Activated naive CD8-positive, alpha-beta T cell (primary cell): Measurements from ENCODE around the gene ANGPT4.

Source experiments
- H3K27ac Mint-ChIP-seq: one replicate; pipeline ENCODE4 v1.8.0; 2021; ENCODE audit warnings: mixed read lengths
- H3K27me3 Mint-ChIP-seq: one replicate; pipeline ENCODE4 v1.8.0; 2021; ENCODE audit warnings: mixed read lengths
- H3K36me3 Mint-ChIP-seq: one replicate; pipeline ENCODE4 v1.8.0; 2021; ENCODE audit warnings: mixed read lengths
- H3K4me1 Mint-ChIP-seq: one replicate; pipeline ENCODE4 v1.8.0; 2021; ENCODE audit warnings: low read depth, mixed read lengths
- H3K4me3 Mint-ChIP-seq: one replicate; pipeline ENCODE4 v1.8.0; 2021; ENCODE audit warnings: mild to moderate bottlenecking, mixed read lengths
- H3K9me3 Mint-ChIP-seq: one replicate; pipeline ENCODE4 v1.8.0; 2021; ENCODE audit warnings: low read depth, mixed read lengths

ANGPT4 gene

GRCh38 chr20:826695-827323 lies 89.3 kb downstream of the ANGPT4 start:
- Mint-ChIP-seq H3K27me3 (no peaks in the 10 kb centered on the region), H3K4me1 (no peaks in the 10 kb centered on the region), H3K27ac (no peak overlapping the region), H3K36me3 (no peaks in the 10 kb centered on the region), H3K9me3 (no peaks in the 10 kb centered on the region), H3K4me3 (no peak overlapping the region)

GRCh38 chr20:825710-826421 lies 90.3 kb downstream of the ANGPT4 start:
- H3K9me3 Mint-ChIP-seq: no peaks in the 10 kb centered on the region
- no peak overlapping the region for H3K4me3 Mint-ChIP-seq

GRCh38 chr20:824916-825315 lies 91.2 kb downstream of the ANGPT4 start:
- H3K4me3 Mint-ChIP-seq: no peak overlapping the region
- no peak overlapping the region for H3K27ac Mint-ChIP-seq
- no peaks in the 10 kb centered on the region for H3K27me3 Mint-ChIP-seq
- peaks cover 2% of the 10 kb centered on the region for H3K4me1 Mint-ChIP-seq
- no peaks in the 10 kb centered on the region for H3K36me3 Mint-ChIP-seq
- no peaks in the 10 kb centered on the region for H3K9me3 Mint-ChIP-seq

More at GRCh38 chr20:825710-826421, 90.3 kb downstream of the ANGPT4 start:
- H3K4me1 Mint-ChIP-seq: no peaks in the 10 kb centered on the region
- no peaks in the 10 kb centered on the region for H3K27me3 Mint-ChIP-seq
- H3K36me3 Mint-ChIP-seq: no peaks in the 10 kb centered on the region
- no peak overlapping the region for H3K27ac Mint-ChIP-seq

GRCh38 chr20:824490-824889 lies 91.6 kb downstream of the ANGPT4 start:
- no peaks in the 10 kb centered on the region for H3K36me3 Mint-ChIP-seq
- H3K4me1 Mint-ChIP-seq: peaks cover 2% of the 10 kb centered on the region
- H3K9me3 Mint-ChIP-seq: no peaks in the 10 kb centered on the region
- no peak overlapping the region for H3K27ac Mint-ChIP-seq
- H3K4me3 Mint-ChIP-seq: no peak overlapping the region
- no peaks in the 10 kb centered on the region for H3K27me3 Mint-ChIP-seq

DNA sequence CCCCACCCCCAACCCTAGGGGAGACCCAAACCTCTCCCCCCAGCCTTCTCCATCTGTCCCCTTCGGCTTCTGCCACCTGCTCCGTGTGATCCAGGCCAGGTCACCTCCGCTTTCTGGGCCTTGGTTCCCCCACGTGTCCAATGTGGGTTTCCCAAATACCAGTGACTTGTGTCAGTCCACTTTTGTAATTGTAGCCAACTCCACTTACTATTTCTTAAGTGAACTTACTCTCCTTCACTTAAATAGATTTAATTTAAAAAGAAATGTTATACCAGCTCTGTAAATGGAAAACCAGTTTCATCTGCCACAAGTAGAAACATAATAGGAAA lies 92.6 kb downstream of the ANGPT4 start:
- Mint-ChIP-seq H3K27me3 (no peaks in the 10 kb centered on the region), H3K4me1 (peaks cover 3% of the 10 kb centered on the region), H3K27ac (no peak overlapping the region), H3K4me3 (no peak overlapping the region), H3K9me3 (no peaks in the 10 kb centered on the region), H3K36me3 (no peaks in the 10 kb centered on the region)

GRCh38 chr20:822651-823573 lies 93.2 kb downstream of the ANGPT4 start:
- H3K36me3 Mint-ChIP-seq: no peaks in the 10 kb centered on the region
- no peaks in the 10 kb centered on the region for H3K27me3 Mint-ChIP-seq
- no peaks in the 10 kb centered on the region for H3K9me3 Mint-ChIP-seq
- H3K27ac Mint-ChIP-seq: no peak overlapping the region
- no peak overlapping the region for H3K4me3 Mint-ChIP-seq
- H3K4me1 Mint-ChIP-seq: peaks cover 3% of the 10 kb centered on the region

DNA sequence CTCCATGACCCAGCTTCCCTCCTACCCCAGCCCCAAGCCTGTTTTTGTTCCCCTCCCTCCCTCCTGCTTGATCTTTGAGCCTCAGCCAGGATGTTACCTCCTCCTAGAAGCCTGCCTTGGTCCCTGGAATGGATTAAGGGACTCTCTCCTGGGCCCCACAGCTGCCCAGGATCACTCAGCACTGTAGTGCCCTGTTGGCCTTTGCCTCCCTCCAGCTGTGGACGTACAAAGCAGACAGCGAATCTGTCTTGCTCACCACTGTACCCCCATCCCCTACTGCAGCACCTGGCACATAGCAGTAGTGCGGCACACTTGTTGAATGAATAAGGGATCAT lies 94.4 kb downstream of the ANGPT4 start:
- Mint-ChIP-seq H3K27me3 (no peaks in the 10 kb centered on the region), H3K4me1 (peaks cover 3% of the 10 kb centered on the region), H3K9me3 (no peaks in the 10 kb centered on the region), H3K36me3 (no peaks in the 10 kb centered on the region), H3K4me3 (no peak overlapping the region), H3K27ac (no peak overlapping the region)

- H3K36me3 Mint-ChIP-seq: no peaks in the 10 kb centered on the region
- no peaks in the 10 kb centered on the region for H3K27me3 Mint-ChIP-seq
- H3K27ac Mint-ChIP-seq: no peak overlapping the region
- H3K9me3 Mint-ChIP-seq: no peaks in the 10 kb centered on the region
- no peak overlapping the region for H3K4me3 Mint-ChIP-seq
- H3K4me1 Mint-ChIP-seq: peaks cover 3% of the 10 kb centered on the region
These were observed 94.9 kb downstream of the ANGPT4 start for GRCh38 chr20:821046-821730.

GRCh38 chr20:820323-820953 lies 95.7 kb downstream of the ANGPT4 start:
- H3K4me3 Mint-ChIP-seq: no peak overlapping the region
- no peaks in the 10 kb centered on the region for H3K36me3 Mint-ChIP-seq
- no peaks in the 10 kb centered on the region for H3K9me3 Mint-ChIP-seq
- peaks cover 3% of the 10 kb centered on the region for H3K27me3 Mint-ChIP-seq
- no peak overlapping the region for H3K27ac Mint-ChIP-seq
- peaks cover 5% of the 10 kb centered on the region for H3K4me1 Mint-ChIP-seq
